ENCODE results near the gene TMEM270.

Gene TMEM270

GRCh38 chr7:73885975-73886798 lies 25.2 kb downstream of the TMEM270 start:
- DNase-seq (ENCODE audit: low read depth, low spot score), result no peak

- DNase-seq (ENCODE audit: low read depth, low spot score), result no peak
Measured at GRCh38 chr7:73887762-73888161, 26.8 kb downstream of the TMEM270 start.

- DNase-seq (ENCODE audit: low read depth, low spot score), result no peak
Measured at GRCh38 chr7:73888959-73889358, 28.0 kb downstream of the TMEM270 start.

DNA sequence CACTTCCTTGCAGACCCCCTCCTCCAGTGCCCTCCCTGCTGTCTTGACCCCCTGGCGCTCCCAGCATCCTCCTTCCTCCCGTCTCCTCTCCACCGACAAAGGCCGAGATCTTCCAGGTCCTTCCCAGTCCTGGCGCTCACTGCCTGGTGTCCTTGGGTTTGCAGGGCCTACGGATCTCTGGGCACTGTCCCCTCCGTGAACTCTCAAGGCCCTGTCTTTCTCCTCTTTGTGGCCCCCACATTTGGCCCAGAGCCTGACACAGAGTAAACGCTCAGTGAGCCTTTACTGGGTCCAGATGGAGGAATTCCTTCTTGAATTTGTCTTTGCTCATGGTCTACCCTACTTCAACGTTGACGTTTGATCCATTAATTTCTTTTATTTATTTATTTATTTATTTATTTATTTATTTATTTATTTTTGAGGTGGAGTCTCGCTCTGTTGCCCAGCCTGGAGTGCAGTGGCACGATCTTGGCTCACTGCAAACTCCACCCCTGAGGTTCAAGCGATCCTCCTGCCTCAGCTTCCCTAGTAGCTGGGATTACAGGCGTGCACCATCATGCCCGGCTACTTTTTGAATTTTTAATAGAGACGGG lies 29.7 kb downstream of the TMEM270 start:
- DNase-seq (ENCODE audit: low read depth, low spot score), result no peak

- DNase-seq (ENCODE audit: low read depth, low spot score), result no peak
Measured at GRCh38 chr7:73891178-73891885, 30.4 kb downstream of the TMEM270 start.

GRCh38 chr7:73892003-73892999 lies 31.3 kb downstream of the TMEM270 start:
- no peak for DNase-seq (ENCODE audit: low read depth, low spot score)

GRCh38 chr7:73893342-73894101 lies 32.6 kb downstream of the TMEM270 start:
- no peak for DNase-seq (ENCODE audit: low read depth, low spot score)

GRCh38 chr7:73894166-73894565 lies 33.2 kb downstream of the TMEM270 start:
- DNase-seq (ENCODE audit: low read depth, low spot score), result no peak

DNA sequence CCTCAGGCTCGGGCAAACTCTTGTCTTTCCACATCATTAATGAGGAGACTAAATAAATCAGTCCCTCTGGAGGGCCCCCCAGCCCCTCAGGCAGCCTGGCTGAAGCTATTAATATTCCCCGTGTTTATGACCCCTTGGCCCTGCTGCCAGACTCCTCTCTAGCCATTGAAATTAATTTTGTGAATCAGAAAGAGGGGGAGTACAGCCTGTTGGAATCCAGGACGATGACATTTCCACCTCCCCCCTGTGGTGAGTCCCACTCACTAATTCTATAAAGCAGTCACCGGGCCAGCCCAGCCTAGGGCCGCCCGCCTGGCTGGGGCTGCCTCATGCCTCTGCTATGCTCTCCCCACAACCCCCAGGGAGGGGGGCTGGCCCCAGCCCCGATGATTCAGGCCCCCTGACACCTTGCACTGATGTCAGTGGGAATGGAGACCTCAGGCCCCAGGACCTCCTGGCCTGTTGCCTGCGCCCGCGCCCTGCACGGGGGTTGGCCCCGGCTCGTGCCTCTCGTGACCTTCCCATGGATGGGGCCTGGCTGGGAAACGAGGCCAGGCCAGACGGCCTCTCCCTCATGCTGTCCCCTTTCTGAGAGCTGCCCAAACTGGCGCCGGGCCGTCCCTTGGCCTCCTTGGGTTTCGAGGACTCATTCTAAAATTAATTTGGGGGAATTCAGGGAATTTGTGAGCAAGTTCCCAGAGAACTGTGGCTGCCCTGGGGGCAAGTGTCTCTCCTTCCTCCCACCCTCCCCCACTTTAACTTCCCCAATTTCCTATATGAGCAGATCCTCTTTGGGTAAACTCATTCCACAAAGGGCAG lies 34.0 kb downstream of the TMEM270 start:
- no peak for DNase-seq (ENCODE audit: low read depth, low spot score)

GRCh38 chr7:73895626-73896025 lies 34.7 kb downstream of the TMEM270 start:
- no peak for DNase-seq (ENCODE audit: low read depth, low spot score)

DNA sequence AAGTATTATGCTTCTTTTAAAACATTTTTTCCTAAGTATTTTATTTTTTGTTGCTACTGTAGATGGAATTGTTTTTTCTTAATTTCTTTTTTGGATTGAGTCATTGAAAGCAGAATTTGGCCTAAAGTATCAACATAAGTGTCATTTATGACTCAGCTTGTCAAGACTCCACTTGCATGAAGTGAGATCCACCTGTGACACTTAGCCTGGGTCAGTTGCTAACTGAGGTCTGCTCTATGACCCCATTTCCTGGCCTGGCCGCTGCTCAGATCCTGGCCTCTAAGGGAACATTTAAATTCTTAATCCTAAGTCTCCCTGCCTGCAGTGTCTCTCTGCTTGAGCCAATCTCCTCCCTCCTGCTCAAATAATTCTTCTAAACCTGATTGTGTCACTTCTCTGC lies 35.5 kb downstream of the TMEM270 start:
- DNase-seq (ENCODE audit: low read depth, low spot score), result no peak

DNA sequence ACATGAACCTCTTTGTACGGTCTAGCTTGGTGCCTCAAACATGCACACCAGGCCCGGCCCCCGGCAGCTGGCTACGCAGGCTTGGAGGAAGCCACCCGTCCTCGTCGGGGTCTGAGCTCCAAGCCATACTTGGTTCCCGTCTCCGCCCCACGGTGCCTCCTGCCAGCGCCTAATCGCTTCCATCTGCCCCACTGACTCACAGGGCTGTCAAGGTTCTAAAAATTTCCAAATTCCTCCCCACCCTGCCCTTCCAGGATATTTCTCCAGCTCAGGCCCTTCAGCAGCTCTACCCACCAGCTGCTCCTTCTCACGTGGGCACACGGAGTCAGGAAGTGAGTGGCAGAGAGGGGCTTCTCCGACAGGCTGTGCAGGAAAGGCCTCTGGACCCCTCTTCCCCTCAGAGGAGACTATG lies 38.8 kb downstream of the TMEM270 start:
- DNase-seq (ENCODE audit: low read depth, low spot score), result no peak

DNA sequence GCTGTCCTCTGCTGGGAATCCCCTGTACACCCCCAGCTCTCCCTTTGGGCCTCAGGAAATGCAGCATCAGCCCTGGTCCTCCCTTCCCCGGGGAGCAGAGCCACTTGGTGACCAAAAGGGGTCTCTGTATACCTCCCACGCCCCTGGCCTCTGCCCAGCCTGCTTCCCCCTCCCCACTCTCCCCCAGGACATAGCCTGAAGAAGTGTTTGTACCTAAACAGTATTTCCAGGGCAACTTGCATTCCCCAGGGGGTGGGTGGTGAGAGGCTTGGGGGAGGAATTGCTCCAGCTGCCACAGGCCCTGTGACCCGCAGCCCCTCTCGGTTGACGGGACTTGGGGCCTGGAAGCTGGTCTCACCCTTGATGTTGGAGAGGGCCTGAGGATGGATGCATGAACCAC lies 39.3 kb downstream of the TMEM270 start:
- DNase-seq (ENCODE audit: low read depth, low spot score), result no peak

DNA sequence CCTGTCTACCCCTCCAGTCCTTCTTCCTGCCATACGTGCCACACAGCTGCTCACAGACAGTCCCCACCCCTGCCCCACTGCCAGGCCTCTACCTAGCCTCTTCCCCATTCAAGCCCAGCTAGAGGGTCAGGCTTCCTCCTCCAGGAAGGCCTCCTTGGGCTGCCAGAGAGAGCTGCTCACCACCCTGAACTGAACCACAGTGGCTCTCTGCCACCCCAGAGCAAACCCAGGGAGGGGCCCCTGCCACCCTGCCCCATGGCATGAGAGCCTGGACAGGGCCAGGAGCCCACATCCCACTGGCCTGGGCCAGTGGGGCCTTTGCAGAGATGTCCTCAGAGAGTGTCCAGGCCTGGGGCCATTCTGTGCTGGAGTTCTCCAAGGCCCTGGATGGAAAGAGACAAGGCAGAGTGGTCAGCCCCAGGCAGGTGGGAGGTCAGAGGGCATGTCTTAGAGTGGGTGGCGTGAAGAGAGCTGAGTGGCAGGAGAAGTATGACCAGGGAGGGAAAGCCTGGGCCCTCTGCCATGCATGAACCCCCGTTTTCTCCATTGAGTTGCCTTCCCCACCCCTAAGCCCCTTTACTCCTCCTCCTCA lies 40.4 kb downstream of the TMEM270 start:
- DNase-seq (ENCODE audit: low read depth, low spot score), result no peak

DNA sequence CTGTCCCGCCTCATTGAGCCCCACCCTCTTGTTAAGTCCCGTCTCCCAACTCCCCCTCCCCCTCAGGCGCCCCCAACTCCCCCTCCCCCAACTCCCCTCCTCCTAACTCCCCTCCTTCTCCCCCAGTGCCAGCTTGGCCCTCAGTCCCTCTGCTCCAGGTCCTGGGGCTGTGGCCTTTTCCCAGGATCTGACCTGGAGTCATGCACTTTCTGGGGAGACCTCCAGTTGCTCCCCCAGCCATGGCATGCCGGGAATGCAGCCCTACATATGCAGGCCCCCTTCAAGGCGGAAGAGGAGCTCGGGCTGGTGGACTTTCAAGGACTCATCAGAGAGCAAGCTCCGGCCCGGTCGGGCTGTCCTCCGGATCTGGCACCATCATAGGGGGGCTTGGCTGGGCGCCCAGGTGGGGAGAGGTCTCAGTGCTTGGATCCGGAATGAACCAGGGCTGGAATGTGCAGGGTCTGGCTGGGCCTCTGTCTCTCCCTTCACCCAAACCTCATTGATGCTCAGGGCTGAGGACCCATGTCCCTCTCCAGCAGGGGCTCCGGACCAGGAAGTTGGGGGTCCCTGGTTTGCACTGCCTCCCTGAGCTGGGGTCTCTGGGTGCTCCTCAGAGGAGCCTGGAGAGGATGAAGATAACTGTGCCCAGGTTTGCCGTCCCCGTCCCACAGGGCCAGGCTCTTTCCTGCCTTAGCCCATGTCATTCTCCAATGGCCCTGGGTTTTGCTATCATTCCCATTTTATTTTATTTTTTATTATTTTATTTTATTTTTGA lies 41.1 kb downstream of the TMEM270 start:
- no peak for DNase-seq (ENCODE audit: low read depth, low spot score)

DNA sequence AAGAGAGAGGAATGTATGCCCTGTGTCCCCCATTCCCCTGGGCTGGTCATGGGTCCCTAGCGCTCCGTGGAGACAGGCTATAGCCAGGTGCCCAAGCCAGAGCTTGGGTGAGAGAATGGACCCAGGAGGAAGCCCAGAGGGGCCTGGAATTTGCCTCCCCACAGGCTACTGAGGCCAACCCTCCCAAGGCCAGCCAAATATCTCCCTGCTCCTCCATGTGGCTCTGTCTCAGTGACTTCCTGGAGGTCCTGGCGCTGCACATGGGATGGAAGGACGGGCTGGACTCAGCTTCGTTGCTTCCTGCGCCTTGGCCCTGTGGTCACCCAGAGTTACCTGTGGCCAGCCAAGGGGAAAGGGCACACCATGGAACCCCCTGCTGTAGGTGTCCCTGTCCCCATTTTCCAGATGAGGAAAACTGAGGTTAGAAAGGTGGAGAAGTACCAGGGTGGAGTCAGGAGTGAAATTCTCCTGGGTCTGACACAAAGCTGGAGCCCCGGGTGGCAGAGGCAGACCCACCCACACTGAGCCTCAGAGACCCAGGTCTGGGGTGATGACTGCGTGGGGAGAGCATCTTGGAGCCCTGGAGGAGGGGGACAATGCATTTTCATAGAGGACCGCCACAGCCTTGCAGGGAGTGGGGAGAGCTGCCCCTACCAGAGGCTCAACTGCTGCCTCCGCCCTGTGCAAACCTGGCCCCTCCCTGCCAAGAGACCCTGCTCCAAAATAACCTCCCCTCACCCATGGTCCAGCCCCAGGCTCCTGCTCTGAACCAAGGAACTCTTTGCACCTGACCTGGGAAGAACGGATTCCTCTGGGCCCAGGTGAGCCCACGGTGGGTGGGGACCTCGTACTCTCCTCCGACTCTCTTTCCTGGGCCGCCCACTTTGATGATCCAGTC lies 42.6 kb downstream of the TMEM270 start:
- DNase-seq (ENCODE audit: low read depth, low spot score), result no peak
